ENCODE data around the gene LRGUK.

Gene LRGUK

DNA sequence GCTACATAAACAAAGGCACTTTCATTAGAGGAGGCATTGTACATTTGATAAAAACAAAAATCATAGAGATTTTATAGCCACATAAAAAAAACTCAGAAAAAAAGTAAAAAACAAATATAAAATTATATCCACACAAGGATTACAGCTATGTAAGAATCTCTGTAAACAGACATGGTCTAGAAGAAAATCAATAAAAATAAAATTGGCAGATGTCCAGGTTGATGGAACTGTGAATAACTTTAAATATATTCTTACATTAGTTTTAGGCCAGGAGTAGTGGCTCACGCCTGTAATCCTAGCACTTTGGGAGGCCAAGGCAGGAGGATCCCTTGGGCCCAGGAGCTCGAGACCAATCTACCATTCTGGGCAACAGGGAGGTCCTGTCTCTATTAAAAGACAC lies 170.3 kb downstream of the LRGUK start:
- DNase-seq (ENCODE audit: insufficient read length, low spot score) = no peak
- no peak for TF ChIP-seq CTCF (IDR thresholded peaks at IDR 0.05; ENCODE audit: insufficient read depth, missing control alignments)
- FAIRE-seq = no peak

- DNase-seq (ENCODE audit: insufficient read length, low spot score) (no peak), FAIRE-seq (no peak)
- no peak for TF ChIP-seq CTCF (IDR thresholded peaks at IDR 0.05; ENCODE audit: insufficient read depth, missing control alignments)
Observed at GRCh38 chr7:134298902-134299683, 172.0 kb downstream of the LRGUK start.

DNA sequence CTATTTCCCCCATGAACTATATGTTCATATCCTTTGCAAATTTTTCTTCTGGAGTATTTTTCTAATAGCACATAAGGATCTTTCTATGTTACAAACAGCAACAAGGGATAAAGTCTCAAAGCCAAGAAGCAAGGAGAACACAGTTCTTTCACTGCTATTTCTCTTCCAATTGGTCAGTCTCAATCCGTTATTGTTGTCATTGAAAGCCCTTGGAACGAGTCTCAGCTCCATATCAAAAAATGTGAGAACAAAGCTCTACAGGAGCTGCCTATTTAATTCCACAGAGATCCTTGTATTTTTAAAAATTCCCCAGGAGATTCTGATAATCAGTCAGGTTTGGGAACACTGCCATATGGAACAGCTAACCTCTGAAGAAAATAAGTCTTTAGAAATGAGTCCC lies 173.8 kb downstream of the LRGUK start:
- FAIRE-seq (no peak), DNase-seq (ENCODE audit: insufficient read length, low spot score) (no peak)
- no peak for TF ChIP-seq CTCF (IDR thresholded peaks at IDR 0.05; ENCODE audit: insufficient read depth, missing control alignments)

GRCh38 chr7:134301592-134301991 lies 174.5 kb downstream of the LRGUK start:
- FAIRE-seq = no peak
- no peak for TF ChIP-seq CTCF (IDR thresholded peaks at IDR 0.05; ENCODE audit: insufficient read depth, missing control alignments)
- no peak for DNase-seq (ENCODE audit: insufficient read length, low spot score)

- FAIRE-seq = no peak
- TF ChIP-seq CTCF (IDR thresholded peaks at IDR 0.05; ENCODE audit: insufficient read depth, missing control alignments) = no peak
Observed at GRCh38 chr7:134302120-134302519, 175.0 kb downstream of the LRGUK start.

DNA sequence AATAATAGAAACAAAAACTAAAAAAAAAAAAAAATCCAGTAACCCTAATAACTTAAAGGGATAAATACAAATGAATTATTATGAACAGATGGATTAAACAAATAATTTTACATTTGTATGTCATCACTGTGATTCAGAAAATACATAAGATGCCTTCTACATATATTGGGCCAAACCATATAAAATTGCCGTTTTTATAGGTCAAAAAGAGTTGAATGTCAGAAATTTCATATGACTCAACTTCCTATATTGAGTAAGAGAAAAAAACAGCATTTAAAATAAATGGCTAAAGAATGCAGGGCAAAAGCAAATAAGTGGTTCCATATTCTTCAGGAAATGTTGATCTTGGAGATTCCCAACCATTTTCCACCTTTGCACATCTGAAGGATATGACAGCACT lies 180.2 kb downstream of the LRGUK start:
- TF ChIP-seq CTCF (IDR thresholded peaks at IDR 0.05; ENCODE audit: insufficient read depth, missing control alignments) = no peak
- DNase-seq (ENCODE audit: insufficient read length, low spot score) (no peak), FAIRE-seq (no peak)

More at GRCh38 chr7:134302120-134302519, 175.0 kb downstream of the LRGUK start:
- DNase-seq (ENCODE audit: insufficient read length, low spot score) = no peak

- no peak for FAIRE-seq
- no peak for TF ChIP-seq CTCF (IDR thresholded peaks at IDR 0.05; ENCODE audit: insufficient read depth, missing control alignments)
Observed at GRCh38 chr7:134308548-134308947, 181.4 kb downstream of the LRGUK start.

More at GRCh38 chr7:134308548-134308947, 181.4 kb downstream of the LRGUK start:
- DNase-seq (ENCODE audit: insufficient read length, low spot score) = no peak

Measured in D721Med (cell line).